ENCODE data around the gene LHX3.

DNA sequence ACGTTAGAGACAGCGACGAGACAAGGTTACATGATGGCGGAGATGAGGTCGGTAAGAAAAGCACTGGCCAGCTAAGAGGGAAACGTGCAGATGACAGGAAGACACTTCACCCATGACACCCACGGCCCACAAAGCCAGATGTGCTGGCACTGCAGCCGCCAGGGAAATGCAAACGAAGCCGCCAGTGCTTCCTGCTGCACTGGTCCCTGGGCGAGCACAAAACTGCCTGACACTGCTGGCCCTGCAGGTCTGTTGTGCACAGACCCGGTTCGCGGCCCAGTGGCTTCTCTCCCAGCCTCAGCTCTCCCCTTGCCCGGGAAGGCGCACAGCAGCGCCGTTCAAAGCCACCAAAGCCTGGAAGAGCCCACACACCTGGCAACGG is 20.4 kb upstream of the LHX3 start:
- TF ChIP-seq EZH2 (IDR thresholded peaks at IDR 0.05; ENCODE audit: borderline replicate concordance, low read depth, low read length, poor library complexity, severe bottlenecking) = no peak
- TF ChIP-seq, protein P1, sequence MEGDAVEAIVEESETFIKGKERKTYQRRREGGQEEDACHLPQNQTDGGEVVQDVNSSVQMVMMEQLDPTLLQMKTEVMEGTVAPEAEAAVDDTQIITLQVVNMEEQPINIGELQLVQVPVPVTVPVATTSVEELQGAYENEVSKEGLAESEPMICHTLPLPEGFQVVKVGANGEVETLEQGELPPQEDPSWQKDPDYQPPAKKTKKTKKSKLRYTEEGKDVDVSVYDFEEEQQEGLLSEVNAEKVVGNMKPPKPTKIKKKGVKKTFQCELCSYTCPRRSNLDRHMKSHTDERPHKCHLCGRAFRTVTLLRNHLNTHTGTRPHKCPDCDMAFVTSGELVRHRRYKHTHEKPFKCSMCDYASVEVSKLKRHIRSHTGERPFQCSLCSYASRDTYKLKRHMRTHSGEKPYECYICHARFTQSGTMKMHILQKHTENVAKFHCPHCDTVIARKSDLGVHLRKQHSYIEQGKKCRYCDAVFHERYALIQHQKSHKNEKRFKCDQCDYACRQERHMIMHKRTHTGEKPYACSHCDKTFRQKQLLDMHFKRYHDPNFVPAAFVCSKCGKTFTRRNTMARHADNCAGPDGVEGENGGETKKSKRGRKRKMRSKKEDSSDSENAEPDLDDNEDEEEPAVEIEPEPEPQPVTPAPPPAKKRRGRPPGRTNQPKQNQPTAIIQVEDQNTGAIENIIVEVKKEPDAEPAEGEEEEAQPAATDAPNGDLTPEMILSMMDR (conservative IDR thresholded peaks at IDR 0.05; ENCODE audit: low read depth, low read length) = no peak

Data from A673 (cell line).